WI38 (cell line): Measurements from ENCODE around the gene FRMD5.
"Not testable (repeated sequence)": the region's sequence is repeated elsewhere in the genome, so short reads cannot be mapped to it uniquely, and the experiment has no call there.

Experiments
- H3K4me3 ChIP-seq: 2 replicates; pipeline ENCODE4 v1.5.1; 2011; ENCODE audit warnings: low read depth, mild to moderate bottlenecking, control low read depth, low read length
- CTCF ChIP-seq: IDR thresholded peaks from 2 replicates; pipeline ENCODE4 v1.5.1; 2012; ENCODE audit warnings: low read depth, mild to moderate bottlenecking, control low read depth, low read length

Gene FRMD5

GRCh38 chr15:44038755-44039191 lies 156.3 kb downstream of the FRMD5 start:
- no peak overlapping the region for H3K4me3 ChIP-seq

DNA sequence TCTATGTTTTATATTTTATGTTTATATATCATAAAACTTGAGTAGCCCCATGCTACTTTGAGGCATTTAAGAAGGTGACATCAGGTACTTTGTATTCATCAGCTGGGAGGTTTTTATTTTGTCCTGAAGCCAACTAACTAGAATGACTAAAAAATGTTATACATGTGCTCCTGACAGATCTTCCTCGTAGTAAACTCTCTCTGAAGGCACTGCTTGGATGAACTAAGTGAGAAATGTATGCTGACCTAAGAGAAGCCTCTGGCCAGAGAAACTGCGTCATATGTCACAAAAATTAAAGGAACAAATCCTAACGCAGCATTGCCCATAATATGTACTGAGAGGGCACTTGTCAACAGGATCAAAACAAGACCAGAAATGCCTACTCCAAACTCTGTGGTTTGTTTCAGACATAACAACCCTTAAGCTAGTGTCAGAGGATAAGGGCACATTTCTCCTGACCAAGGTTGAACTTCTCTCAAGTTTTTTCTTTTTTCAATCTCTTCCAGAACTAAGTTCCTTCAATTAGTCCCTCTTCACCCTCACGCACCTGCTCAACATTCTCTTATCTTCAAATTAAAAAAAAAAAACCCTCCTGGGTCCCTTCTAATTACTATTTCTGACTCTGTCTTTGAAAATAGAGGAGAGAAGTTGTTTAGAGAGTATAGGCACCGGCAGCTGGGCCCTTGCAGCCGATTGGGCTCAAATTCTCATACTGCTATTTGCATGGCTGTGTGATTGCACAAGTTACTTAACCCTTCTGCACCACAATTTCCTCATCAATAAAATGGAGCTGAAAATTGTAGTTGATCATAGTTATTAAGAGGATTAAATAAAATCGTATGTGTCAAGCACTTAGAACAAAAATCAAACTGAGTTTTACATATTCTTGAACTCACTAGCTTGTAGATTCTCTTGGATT lies 159.0 kb downstream of the FRMD5 start:
- H3K4me3 ChIP-seq: no peak overlapping the region
- no peak for TF ChIP-seq CTCF

More at GRCh38 chr15:44038755-44039191, 156.3 kb downstream of the FRMD5 start:
- TF ChIP-seq CTCF: no peak

DNA sequence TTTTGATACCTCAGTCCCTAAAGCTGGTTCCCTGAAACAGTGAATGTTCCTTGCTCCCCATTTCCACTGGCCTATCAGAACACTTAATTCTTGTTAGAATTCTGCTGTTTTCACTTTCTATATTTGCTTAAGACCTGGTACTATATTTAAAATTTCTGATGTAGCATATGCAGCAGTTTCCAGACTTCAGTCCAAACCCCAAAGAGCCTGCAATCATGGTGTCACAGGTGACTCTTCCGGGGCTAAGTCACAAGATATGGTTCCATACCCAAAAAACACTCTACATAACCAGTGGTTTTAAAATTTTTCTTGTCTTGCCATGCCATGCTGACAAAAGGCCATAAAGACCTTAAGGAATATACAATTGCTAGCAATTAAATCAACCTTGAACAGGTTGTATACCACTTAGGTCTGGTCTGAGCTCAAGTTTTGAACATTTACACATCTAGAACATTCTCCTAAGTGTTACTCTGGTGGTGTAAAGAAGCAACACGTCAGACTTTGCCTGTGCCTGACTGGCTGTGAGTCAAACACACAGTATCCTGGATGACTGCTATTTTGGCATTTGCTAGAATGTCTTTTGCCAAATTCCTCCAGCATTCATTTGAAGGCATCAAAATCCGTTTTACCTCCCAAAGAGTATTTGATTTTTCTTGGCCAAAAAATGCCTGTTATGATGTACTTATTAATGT lies 160.0 kb downstream of the FRMD5 start:
- no peak for TF ChIP-seq CTCF

DNA sequence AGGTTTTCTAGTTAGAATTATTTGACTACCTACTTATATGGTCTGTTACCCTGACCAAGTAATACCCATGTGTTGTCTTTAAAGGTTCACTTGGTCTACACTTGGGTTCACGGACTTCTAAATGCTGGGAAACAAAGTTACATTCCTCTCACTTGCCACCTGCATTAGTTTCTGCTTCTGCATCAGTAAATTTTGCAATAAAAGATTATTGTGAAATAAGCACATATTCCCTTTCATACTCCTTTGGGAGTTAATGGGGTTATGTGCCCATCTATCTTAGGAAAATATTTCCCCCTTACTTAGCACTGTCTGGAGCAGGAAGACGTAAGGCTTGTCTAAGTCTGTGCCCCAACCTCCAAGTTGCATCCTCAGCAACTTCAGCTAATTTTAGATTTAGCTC lies 160.7 kb downstream of the FRMD5 start:
- H3K4me3 ChIP-seq: no peak overlapping the region

More for the DNA sequence above, 160.0 kb downstream of the FRMD5 start:
- H3K4me3 ChIP-seq: no peak overlapping the region

DNA sequence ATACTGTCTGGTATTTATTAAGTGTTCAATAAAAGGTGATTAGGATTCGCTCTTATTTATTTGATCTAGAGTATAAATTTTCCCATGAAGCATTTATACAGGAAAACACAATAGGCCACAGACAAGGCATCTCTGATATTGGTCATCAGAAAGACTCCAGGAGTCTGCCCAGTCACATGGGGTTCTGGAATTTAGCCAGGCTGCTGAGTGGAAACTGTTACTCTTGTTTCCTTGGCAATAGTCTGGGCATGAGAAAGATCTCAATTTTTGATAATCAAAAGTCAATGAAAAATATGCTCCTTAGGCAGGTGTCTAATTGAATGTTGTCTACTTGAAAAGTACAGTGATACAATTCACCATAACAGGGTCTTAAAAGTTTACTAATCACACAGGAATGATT lies 161.2 kb downstream of the FRMD5 start:
- H3K4me3 ChIP-seq: no peak overlapping the region
- no peak for TF ChIP-seq CTCF

More for the DNA sequence above, 160.7 kb downstream of the FRMD5 start:
- no peak for TF ChIP-seq CTCF

GRCh38 chr15:44032820-44033219 lies 162.3 kb downstream of the FRMD5 start:
- not testable (repeated sequence) for H3K4me3 ChIP-seq

GRCh38 chr15:44029940-44030568 lies 165.0 kb downstream of the FRMD5 start:
- H3K4me3 ChIP-seq: no peak overlapping the region
- TF ChIP-seq CTCF: no peak
